Fibroblast of lung (primary cell): ENCODE measurements around the gene LDLRAD4.

ENCODE experiments used
- CTCF ChIP-seq, 2 donors: IDR thresholded peaks in 1 of 2; conservative IDR thresholded peaks in 1 of 2; 1 replicate in 1 of 2; 2 replicates in 1 of 2; pipeline ENCODE4 v1.5.1; 2011 to 2012; ENCODE audit warnings: low read length in 2 of 2, control low read depth in 1 of 2, inconsistent platforms in 1 of 2, low read depth in 1 of 2, mild to moderate bottlenecking in 1 of 2
- EZH2 ChIP-seq: IDR thresholded peaks from 2 replicates; pipeline ENCODE4 v1.5.1; 2012; ENCODE audit warnings: low read length, control low read depth, mild to moderate bottlenecking; ENCODE audit errors: missing control alignments

- TF ChIP-seq CTCF (conservative IDR thresholded peaks at IDR 0.05 in 1 of 2, IDR thresholded peaks at IDR 0.05 in 1 of 2; ENCODE audit: low read depth in 1 of 2, low read length in 2 of 2) (no peak), EZH2 (no peak)
Observed at GRCh38 chr18:13528739-13529392, 310.3 kb downstream of the LDLRAD4 start.
